Common myeloid progenitor, CD34-positive (primary cell): ENCODE data around the gene ABTB2.

Source experiments
- CTCF ChIA-PET: fragments of 350-600 bp; sonication (Branson Sonifier 250); formaldehyde crosslinking; loops from one replicate; lab custom pipeline; 2021; ENCODE audit warnings: antibody characterized with exemption; lab: Charles Lee
- POLR2A ChIA-PET: fragments of 350-600 bp; sonication (Branson Sonifier 250); formaldehyde crosslinking; loops from one replicate; lab custom pipeline; 2021; ENCODE audit warnings: antibody characterized with exemption; lab: Charles Lee
- DNase-seq, 3 donors: peaks; one replicate each; pipeline versions ENCODE4 v3.0.0 to v3.0.0-alpha.2; 2013
- H3K27ac ChIP-seq, 2 experiments: 1 replicate in 1 of 2; 2 replicates in 1 of 2; pipeline ENCODE4 v1.7.0; 2013; ENCODE audit warnings: inconsistent platforms in 2 of 2, low read length in 2 of 2, mild to moderate bottlenecking in 2 of 2, low read depth in 1 of 2, moderate library complexity in 1 of 2; ENCODE audit not compliant: severe bottlenecking in 2 of 2, insufficient read depth in 1 of 2, poor library complexity in 1 of 2
- H3K27me3 ChIP-seq, 5 experiments: replicated peaks in 2 of 5; 1 replicate in 3 of 5; 2 replicates in 2 of 5; pipeline versions ENCODE4 v1.6.1 to v1.7.0; 2013; ENCODE audit warnings: low read length in 4 of 5, mild to moderate bottlenecking in 2 of 5, moderate library complexity in 2 of 5, inconsistent platforms in 1 of 5; ENCODE audit not compliant: insufficient read depth in 5 of 5, control insufficient read depth in 4 of 5
- H3K36me3 ChIP-seq, 4 experiments: 1 replicate in 2 of 4; 2 replicates in 2 of 4; pipeline versions ENCODE4 v1.6.1 to v1.7.0; 2013; ENCODE audit warnings: low read length in 3 of 4, control low read depth in 1 of 4, mild to moderate bottlenecking in 1 of 4; ENCODE audit not compliant: control insufficient read depth in 4 of 4, insufficient read depth in 4 of 4
- H3K4me1 ChIP-seq, 4 experiments: 1 replicate in 3 of 4; 2 replicates in 1 of 4; pipeline versions ENCODE4 v1.6.1 to v1.7.1; 2013; ENCODE audit warnings: low read length in 3 of 4, mild to moderate bottlenecking in 3 of 4, control low read depth in 1 of 4, inconsistent platforms in 1 of 4, moderate library complexity in 1 of 4; ENCODE audit not compliant: control insufficient read depth in 4 of 4, insufficient read depth in 4 of 4; ENCODE audit errors: control extremely low read depth in 1 of 4
- H3K4me3 ChIP-seq, 7 experiments: 1 replicate in 4 of 7; 2 replicates in 3 of 7; pipeline versions ENCODE4 v1.5.1 to v1.7.0; 2013; ENCODE audit warnings: mild to moderate bottlenecking in 7 of 7, low read length in 6 of 7, moderate library complexity in 6 of 7, inconsistent platforms in 2 of 7, low read depth in 2 of 7, control low read depth in 1 of 7; ENCODE audit not compliant: insufficient read depth in 4 of 7, control insufficient read depth in 1 of 7; ENCODE audit errors: extremely low read depth in 1 of 7
- H3K9me3 ChIP-seq, 5 experiments: 1 replicate in 4 of 5; 2 replicates in 1 of 5; pipeline versions ENCODE4 v1.6.1 to v1.7.1; 2013; ENCODE audit warnings: low read length in 4 of 5, mild to moderate bottlenecking in 2 of 5, inconsistent platforms in 1 of 5, low read depth in 1 of 5, moderate library complexity in 1 of 5; ENCODE audit not compliant: control insufficient read depth in 4 of 5, insufficient read depth in 2 of 5; ENCODE audit errors: control extremely low read depth in 1 of 5
- WGBS: methylation state at CpG from one replicate; pipeline ENCODE4 v1.1.5; 2013; ENCODE audit not compliant: insufficient coverage; 5-methylcytosine and 5-hydroxymethylcytosine counted together

Gene ABTB2

GRCh38 chr11:34264303-34265110, 93.3 kb downstream of the ABTB2 start:
- no peaks in the 10 kb centered on the region for H3K27me3 ChIP-seq
- POLR2A ChIA-PET: no interaction called here
- no peak for DNase-seq
- peaks cover 12 to 58% (median 38%) of the 10 kb centered on the region in 4 experiments for H3K4me1 ChIP-seq
- H3K9me3 ChIP-seq: no peaks in the 10 kb centered on the region
- CTCF ChIA-PET: interaction anchor here (1.7 to 2.5 kb wide), 2 partner anchors 12 to 14 kb away, joined by 5 to 6 read pairs; no protein-coding TSS in a partner anchor
- H3K36me3 ChIP-seq: no peaks in the 10 kb centered on the region
- no peak overlapping the region for H3K4me3 ChIP-seq
- H3K27ac ChIP-seq: no peak overlapping the region
- 96% methylated on average over 9 of the region's 11 CpGs for WGBS

DNA sequence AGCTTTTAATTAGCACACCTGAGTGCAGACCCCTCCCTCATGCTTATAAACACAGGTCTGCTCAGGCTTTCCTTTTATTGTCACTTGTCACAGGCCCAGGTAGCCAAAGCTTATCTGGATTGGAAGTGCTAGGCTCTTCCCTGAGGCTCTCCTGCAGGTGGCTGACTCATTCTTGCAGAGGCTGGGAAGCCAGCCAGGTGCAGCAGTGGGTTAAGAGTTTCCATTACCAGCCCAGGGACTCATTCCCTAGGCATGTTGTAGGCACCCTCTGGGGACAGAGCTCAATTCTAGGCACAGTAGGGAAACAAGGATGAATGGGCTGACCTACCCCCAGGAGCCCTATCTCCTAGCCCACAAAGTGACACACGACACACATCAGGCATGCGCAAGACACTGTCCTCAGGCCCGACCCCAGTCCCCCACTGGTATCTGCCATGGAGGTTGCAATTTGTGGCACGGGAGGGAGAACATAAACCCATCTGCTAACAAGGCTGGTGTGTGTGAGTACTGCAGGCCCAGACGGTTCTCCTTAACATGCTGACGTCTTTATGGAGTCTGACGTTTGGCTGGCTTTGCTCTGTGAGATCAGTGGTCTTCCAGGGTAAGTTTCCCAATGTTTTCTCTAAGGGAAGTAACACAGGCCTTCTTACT, 94.2 kb downstream of the ABTB2 start:
- no peak for DNase-seq
- Histone ChIP-seq H3K4me1 (peaks cover 7 to 49% (median 29%) of the 10 kb centered on the region in 4 experiments), H3K9me3 (no peaks in the 10 kb centered on the region), H3K36me3 (no peaks in the 10 kb centered on the region), H3K27ac (no peak overlapping the region), H3K4me3 (no peak overlapping the region), H3K27me3 (no peaks in the 10 kb centered on the region)
- WGBS: 96% methylated on average over 6 of the region's 7 CpGs
- ChIA-PET CTCF (interaction anchor here (1.3 to 2.5 kb wide), 4 partner anchors 11 to 72 kb away, joined by 3 to 6 read pairs (median 5); no protein-coding TSS in a partner anchor), POLR2A (no interaction called here)

- peaks cover 4 to 39% (median 21%) of the 10 kb centered on the region in 4 experiments for H3K4me1 ChIP-seq
- no peaks in the 10 kb centered on the region for H3K36me3 ChIP-seq
- POLR2A ChIA-PET: no interaction called here
- no peaks in the 10 kb centered on the region for H3K9me3 ChIP-seq
- 96% methylated on average over 6 of the region's 8 CpGs for WGBS
- no peak for DNase-seq
- no peak overlapping the region for H3K4me3 ChIP-seq
- H3K27ac ChIP-seq: no peak overlapping the region
- H3K27me3 ChIP-seq: no peaks in the 10 kb centered on the region
- CTCF ChIA-PET: interaction anchor here (1.3 to 2.5 kb wide), 4 partner anchors 10 to 88 kb away, joined by 3 to 6 read pairs (median 4); no protein-coding TSS in a partner anchor
These were observed 95.2 kb downstream of the ABTB2 start for GRCh38 chr11:34262531-34263081.

DNA sequence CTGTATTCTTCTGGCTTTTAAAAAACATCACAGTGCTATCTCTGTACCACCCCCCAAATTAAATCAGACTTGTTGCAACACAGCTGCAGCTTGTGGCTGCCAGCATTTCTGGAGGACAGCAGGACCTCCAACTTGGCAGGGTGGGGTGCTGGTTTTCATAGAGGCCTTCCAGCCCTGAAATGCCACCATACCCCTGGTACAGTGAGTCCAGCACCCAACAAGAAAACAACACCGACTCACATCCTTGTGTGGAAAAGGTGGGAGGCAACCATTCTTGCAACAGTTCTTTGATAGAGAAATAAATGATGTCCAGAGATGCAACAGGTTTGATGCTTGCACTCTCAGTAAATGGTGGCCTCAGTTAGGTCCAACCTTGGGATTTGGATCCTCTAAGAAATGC, 96.0 kb downstream of the ABTB2 start:
- POLR2A ChIA-PET: no interaction called here

DNA sequence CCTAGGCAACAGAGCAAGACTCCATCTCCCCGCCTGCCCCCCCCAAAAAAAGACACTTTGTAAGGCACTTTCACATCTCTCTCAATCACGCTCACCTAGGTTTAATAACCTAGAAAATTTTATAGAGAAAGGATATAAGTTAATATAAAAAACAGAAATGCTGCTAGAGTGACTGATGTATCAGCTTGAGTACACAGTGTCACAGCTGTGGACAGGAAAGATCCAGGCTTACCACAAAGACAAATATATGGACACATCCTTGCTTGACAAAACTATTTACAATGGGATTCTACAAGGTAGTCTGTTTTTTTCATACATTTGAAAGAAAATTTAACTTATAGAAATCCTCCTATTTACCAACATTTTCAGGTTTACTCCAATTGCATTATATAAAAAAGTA, 96.7 kb downstream of the ABTB2 start:
- H3K4me3 ChIP-seq: no peak overlapping the region

More for the DNA sequence above, 96.0 kb downstream of the ABTB2 start:
- H3K4me3 ChIP-seq: no peak overlapping the region
- DNase-seq: no peak
- H3K27ac ChIP-seq: no peak overlapping the region
- H3K36me3 ChIP-seq: no peaks in the 10 kb centered on the region
- H3K27me3 ChIP-seq: no peaks in the 10 kb centered on the region
- CTCF ChIA-PET: interaction anchor here (0.5 to 2.1 kb wide), 4 partner anchors 18 to 327 kb away, joined by 3 to 6 read pairs (median 4); partner anchors contain the start of gene ABTB2
- no peaks in the 10 kb centered on the region for H3K9me3 ChIP-seq
- peaks cover 3 to 31% (median 13%) of the 10 kb centered on the region in 4 experiments for H3K4me1 ChIP-seq
- no CpG with 5 or more reads among the region's 1 CpG for WGBS

GRCh38 chr11:34260072-34260575, 97.7 kb downstream of the ABTB2 start:
- ChIA-PET POLR2A (no interaction called here), CTCF (interaction anchor here (0.6 to 2.1 kb wide), 3 partner anchors 9 to 1169 kb away, joined by 3 to 6 read pairs (median 5); no protein-coding TSS in a partner anchor)
- Histone ChIP-seq H3K9me3 (no peaks in the 10 kb centered on the region), H3K4me3 (no peak overlapping the region), H3K27ac (no peak overlapping the region), H3K4me1 (peaks cover 0 to 20% (median 4%) of the 10 kb centered on the region in 4 experiments), H3K27me3 (no peaks in the 10 kb centered on the region), H3K36me3 (no peaks in the 10 kb centered on the region)
- WGBS: 99% methylated on average over 10 of the region's 10 CpGs
- no peak for DNase-seq

More for the DNA sequence above, 96.7 kb downstream of the ABTB2 start:
- DNase-seq: no peak
- POLR2A ChIA-PET: no interaction called here
- Histone ChIP-seq H3K4me1 (peaks cover 3 to 26% (median 7%) of the 10 kb centered on the region in 4 experiments), H3K9me3 (no peaks in the 10 kb centered on the region), H3K27ac (no peak overlapping the region), H3K27me3 (no peaks in the 10 kb centered on the region), H3K36me3 (no peaks in the 10 kb centered on the region)
- no CpG with 5 or more reads among the region's 2 CpGs for WGBS
- CTCF ChIA-PET: interaction anchor here (0.9 to 2.1 kb wide), 4 partner anchors 10 to 97 kb away, joined by 3 to 6 read pairs (median 4); partner anchors contain the start of gene ABTB2
